ENCODE data around the gene CLDN19. TPM values are rescaled to one million over a fixed set of nuclear protein-coding genes. Genes with fewer than 3 reads are reported as not detected.

CLDN19 gene
- total RNA-seq, 1 donor from 2014 or later = not detected

Other genes starting within 250 kb of the CLDN19 start
- 17.6 TPM for gene PPIH, start 81.8 kb downstream of the CLDN19 start, total RNA-seq
- 800 TPM for gene YBX1, start 57.8 kb downstream of the CLDN19 start, total RNA-seq
- gene P3H1, start 26.8 kb upstream of the CLDN19 start, total RNA-seq = 6.7 TPM
- 7.6 TPM for gene C1orf50, start 27.0 kb upstream of the CLDN19 start, total RNA-seq
- gene TMEM269, start 44.8 kb upstream of the CLDN19 start, total RNA-seq = not detected
- gene ERMAP, start 76.9 kb upstream of the CLDN19 start, total RNA-seq = 3.6 TPM
- 9.6 TPM for gene SVBP, start 77.2 kb upstream of the CLDN19 start, total RNA-seq
- gene ZNF691, start 106.4 kb upstream of the CLDN19 start, total RNA-seq = 8.5 TPM
- 41.2 TPM for gene SLC2A1, start 218.6 kb upstream of the CLDN19 start, total RNA-seq

All from Right ventricle myocardium superior (tissue), 1 donor.